Stimulated activated CD4-positive, alpha-beta T cell treated with anti-CD3 and anti-CD28 coated beads, Interleukin-2, amount 100 ng/mL, for 24 hours (primary cell): ENCODE data around the gene GLRA3.

Source experiments
- DNase-seq, 2 donors: peaks; one replicate each; pipeline ENCODE4 v3.0.0-alpha.2; 2020

GLRA3 gene

GRCh38 chr4:174592256-174592984, 236.6 kb downstream of the GLRA3 start:
- no peak for DNase-seq

GRCh38 chr4:174591243-174592021, 237.6 kb downstream of the GLRA3 start:
- no peak for DNase-seq

GRCh38 chr4:174590336-174590735, 238.7 kb downstream of the GLRA3 start:
- no peak for DNase-seq
